H1 (cell line): ENCODE measurements around the gene MGRN1. TPM values are rescaled to one million over a fixed set of nuclear protein-coding genes. Genes with fewer than 3 reads are reported as not detected.

Source experiments
- CTCF ChIA-PET: fragments of 300-600 bp; sonication (Branson Sonifier 250); formaldehyde crosslinking; loops from one replicate; lab custom pipeline; 2021; ENCODE audit not compliant: partially characterized antibody; lab: Charles Lee
- POLR2A ChIA-PET: fragments of 300-600 bp; sonication (Branson Sonifier 250); formaldehyde crosslinking; loops from one replicate; lab custom pipeline; 2021; ENCODE audit warnings: inconsistent platforms; ENCODE audit not compliant: partially characterized antibody; lab: Charles Lee
- DNase-seq, 2 experiments: peaks; one replicate each; pipeline versions ENCODE4 v3.0.0 to v3.0.0-alpha.2; 2010 to 2022; ENCODE audit warnings: low spot score in 2 of 2, low read depth in 1 of 2, mixed read lengths in 1 of 2
- FAIRE-seq: peaks from 2 replicates; lab custom pipeline; 2011; peaks lifted over from hg19 to GRCh38; lab: Jason Lieb, UNC
- H2AFZ ChIP-seq: 2 replicates; pipeline ENCODE4 v1.8.1; 2012; ENCODE audit warnings: low read length, inconsistent platforms
- H2AK5ac ChIP-seq: 2 replicates; pipeline ENCODE4 v1.6.1; 2013; ENCODE audit warnings: low read depth, low read length
- H2BK120ac ChIP-seq: replicated peaks from 2 replicates; pipeline ENCODE3; 2013; ENCODE audit warnings: low read depth, low read length, inconsistent platforms
- H2BK12ac ChIP-seq: 2 replicates; pipeline ENCODE4 v1.6.1; 2013; ENCODE audit warnings: low read depth, low read length
- H2BK15ac ChIP-seq: 2 replicates; pipeline ENCODE4 v1.6.1; 2013; ENCODE audit warnings: low read length
- H2BK20ac ChIP-seq: 2 replicates; pipeline ENCODE4 v1.6.1; 2013; ENCODE audit warnings: low read length
- H2BK5ac ChIP-seq: 2 replicates; pipeline ENCODE4 v1.6.1; 2013; ENCODE audit warnings: low read depth, low read length
- H3K14ac ChIP-seq: 2 replicates; pipeline ENCODE4 v1.6.1; 2013; ENCODE audit warnings: inconsistent platforms; ENCODE audit not compliant: insufficient read length
- H3K18ac ChIP-seq: 2 replicates; pipeline ENCODE4 v1.6.1; 2013; ENCODE audit warnings: low read length; ENCODE audit errors: extremely low read depth
- H3K23ac ChIP-seq: 2 replicates; pipeline ENCODE4 v1.6.1; 2013; ENCODE audit warnings: inconsistent platforms; ENCODE audit not compliant: insufficient read length
- H3K23me2 ChIP-seq: 2 replicates; pipeline ENCODE4 v1.6.1; 2013; ENCODE audit warnings: low read depth, low read length
- H3K27ac ChIP-seq: 2 replicates; pipeline ENCODE4 v1.6.1; 2011; ENCODE audit warnings: low read depth, low read length, inconsistent platforms
- H3K27me3 ChIP-seq, 4 experiments: replicated peaks in 1 of 4; 1 replicate in 1 of 4; 2 replicates in 3 of 4; pipeline versions ENCODE4 v1.6.1 to v1.8.1; 2011 to 2013; ENCODE audit warnings: low read length in 3 of 4, mild to moderate bottlenecking in 3 of 4, inconsistent platforms in 2 of 4, mixed read lengths in 2 of 4, moderate library complexity in 1 of 4; ENCODE audit not compliant: control insufficient read depth in 3 of 4, insufficient read depth in 3 of 4; ENCODE audit errors: extremely low read depth in 1 of 4
- H3K36me3 ChIP-seq, 4 experiments: 2 replicates each; pipeline versions ENCODE4 v1.6.1 to v1.8.1; 2011 to 2013; ENCODE audit warnings: mild to moderate bottlenecking in 4 of 4, low read length in 3 of 4, moderate library complexity in 2 of 4, control low read depth in 1 of 4, inconsistent platforms in 1 of 4; ENCODE audit not compliant: insufficient read depth in 4 of 4, control insufficient read depth in 2 of 4
- H3K4ac ChIP-seq: replicated peaks from 2 replicates; pipeline ENCODE3; 2013; ENCODE audit warnings: low read length, low read depth, mixed read lengths, inconsistent platforms; ENCODE audit not compliant: insufficient read length
- H3K4me1 ChIP-seq, 4 experiments: replicated peaks in 1 of 4; 1 replicate in 1 of 4; 2 replicates in 3 of 4; pipeline versions ENCODE4 v1.6.1 to v1.8.1; 2011 to 2013; ENCODE audit warnings: low read length in 3 of 4, inconsistent platforms in 2 of 4, mixed read lengths in 1 of 4; ENCODE audit not compliant: insufficient read depth in 4 of 4, control insufficient read depth in 3 of 4
- H3K4me2 ChIP-seq, 2 experiments: 2 replicates each; pipeline versions ENCODE4 v1.6.1 to v1.8.1; 2011 to 2013; ENCODE audit warnings: low read depth in 2 of 2, low read length in 2 of 2, control low read depth in 1 of 2, inconsistent platforms in 1 of 2, mild to moderate bottlenecking in 1 of 2; ENCODE audit not compliant: insufficient read depth in 1 of 2
- H3K4me3 ChIP-seq, 4 experiments: fragments of 200-600, 300-600 bp in 1 of 4; sonication (generic), shearing (Covaris generic), sonication (Bioruptor Twin) in 1 of 4; 2 replicates each; pipeline versions ENCODE4 v1.5.1 to v1.8.1; 2011 to 2016; ENCODE audit warnings: low read length in 4 of 4, low read depth in 3 of 4, control low read depth in 2 of 4, inconsistent platforms in 2 of 4, mild to moderate bottlenecking in 2 of 4, mixed read lengths in 1 of 4, moderate library complexity in 1 of 4; ENCODE audit not compliant: insufficient read depth in 2 of 4; ENCODE audit errors: extremely low read depth in 1 of 4
- H3K56ac ChIP-seq: replicated peaks from 2 replicates; pipeline ENCODE3; 2013; ENCODE audit warnings: low read depth, mild to moderate bottlenecking, mixed read lengths, low read length, inconsistent platforms; ENCODE audit not compliant: insufficient read length
- H3K79me1 ChIP-seq: 2 replicates; pipeline ENCODE4 v1.6.1; 2013; ENCODE audit warnings: low read depth, low read length, control low read depth
- H3K79me2 ChIP-seq, 2 experiments: 2 replicates each; pipeline versions ENCODE4 v1.6.1 to v1.8.1; 2012 to 2013; ENCODE audit warnings: low read length in 2 of 2, mild to moderate bottlenecking in 2 of 2, inconsistent platforms in 1 of 2; ENCODE audit not compliant: insufficient read depth in 2 of 2, control insufficient read depth in 1 of 2
- H3K9ac ChIP-seq, 4 experiments: replicated peaks in 1 of 4; 1 replicate in 1 of 4; 2 replicates in 3 of 4; pipeline versions ENCODE4 v1.6.1 to v1.8.1; 2011 to 2013; ENCODE audit warnings: low read depth in 3 of 4, low read length in 3 of 4, control low read depth in 2 of 4, mild to moderate bottlenecking in 2 of 4, moderate library complexity in 2 of 4, inconsistent platforms in 1 of 4; ENCODE audit errors: extremely low read depth in 1 of 4
- H3K9me3 ChIP-seq, 2 experiments: 2 replicates each; pipeline versions ENCODE4 v1.6.1 to v1.8.1; 2012 to 2013; ENCODE audit warnings: mild to moderate bottlenecking in 2 of 2, moderate library complexity in 2 of 2, control low read depth in 1 of 2, inconsistent platforms in 1 of 2, low read depth in 1 of 2, low read length in 1 of 2, mixed read lengths in 1 of 2; ENCODE audit not compliant: insufficient read depth in 2 of 2
- H4K20me1 ChIP-seq, 2 experiments: replicated peaks in 1 of 2; 2 replicates each; pipeline versions ENCODE3 to v1.8.1; 2011 to 2013; ENCODE audit warnings: inconsistent platforms in 2 of 2, low read length in 2 of 2, mild to moderate bottlenecking in 1 of 2; ENCODE audit not compliant: insufficient read depth in 2 of 2, control insufficient read depth in 1 of 2
- H4K5ac ChIP-seq: 2 replicates; pipeline ENCODE4 v1.6.1; 2013; ENCODE audit warnings: low read length, low read depth, mixed read lengths, inconsistent platforms; ENCODE audit not compliant: insufficient read length
- H4K8ac ChIP-seq: 2 replicates; pipeline ENCODE4 v1.8.0; 2013; ENCODE audit warnings: mild to moderate bottlenecking, moderate library complexity, low read length, inconsistent platforms; ENCODE audit not compliant: insufficient read depth; ENCODE audit errors: extremely low read depth
- H4K91ac ChIP-seq: replicated peaks from 2 replicates; pipeline ENCODE3; 2013; ENCODE audit warnings: low read length, mixed read lengths, inconsistent platforms; ENCODE audit not compliant: insufficient read length
- BRCA1 ChIP-seq: IDR thresholded peaks from 2 replicates; pipeline ENCODE4 v1.6.1; 2012; ENCODE audit warnings: low read depth, low read length, improper control_type of control experiment
- SP4 ChIP-seq: IDR thresholded peaks from 2 replicates; pipeline ENCODE4 v1.6.1; 2012; ENCODE audit warnings: low read length, inconsistent platforms
- TBP ChIP-seq: IDR thresholded peaks from 2 replicates; pipeline ENCODE4 v1.6.1; 2011; ENCODE audit warnings: low read depth, low read length, improper control_type of control experiment
- WGBS, 2 experiments: shearing (Covaris generic) in 1 of 2; methylation state at CpG; one replicate each; pipeline versions ENCODE4 v1.1.6 to v1.1.7; 2013 to 2015; ENCODE audit warnings: low lambda C conversion rate in 2 of 2, mixed read lengths in 2 of 2, inconsistent platforms in 1 of 2, low coverage in 1 of 2, missing lambda C conversion rate in 1 of 2; ENCODE audit not compliant: insufficient replicate concordance in 2 of 2, insufficient coverage in 1 of 2, insufficient read length in 1 of 2; ENCODE audit errors: extremely low coverage in 1 of 2, missing lambda C conversion rate in 1 of 2; 5-methylcytosine and 5-hydroxymethylcytosine counted together
- polyA plus RNA-seq, 7 experiments: library from polyadenylated mRNA; depleted of rRNA in 3 of 7; stranded (reverse) in 5 of 7; unstranded in 2 of 7; fragments of >200 nt in 5 of 7; fragments of 200-250 nt in 2 of 7; gene quantifications; 1 replicate in 5 of 7; 2 replicates in 1 of 7; 4 replicates in 1 of 7; pipeline versions ENCODE4 v1.2.1 to v1.2.3, GENCODE V29; 2011 to 2013; ENCODE audit warnings: missing spikeins in 2 of 7, mixed read lengths in 2 of 7
- total RNA-seq: library from RNA; stranded (reverse); fragmentation: NEBNext Ultra II Directional; extraction: Animal tissue kit (Norgen Biotek cat#: 25700); gene quantifications from 2 replicates; pipeline ENCODE4 v1.2.1, GENCODE V29; 2021

The MGRN1 gene
- total and polyA plus RNA-seq, 2 of the 8 experiments (the other 6 are each of a cell fraction or from before 2014, with no cell fraction given): 15.0 to 82.3 TPM

DNA sequence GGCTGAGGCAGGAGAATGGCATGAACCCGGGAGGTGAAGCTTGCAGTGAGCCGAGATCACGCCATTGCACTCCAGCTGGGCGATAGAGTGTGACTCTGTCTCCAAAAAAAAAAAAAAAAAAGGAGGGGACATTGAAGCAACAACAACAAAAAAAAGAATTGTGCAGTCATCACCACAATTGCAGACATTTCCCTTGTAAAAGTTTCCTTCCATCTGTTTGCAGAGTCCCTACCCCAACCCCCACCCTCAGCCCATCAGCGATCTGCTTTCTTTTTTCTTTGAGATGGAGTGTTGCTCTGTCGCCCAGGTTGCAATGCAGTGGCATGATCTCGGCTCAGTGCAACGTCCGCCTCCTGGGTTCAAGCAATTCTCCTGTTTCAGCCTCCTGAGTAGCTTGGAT, 3.7 kb downstream of the MGRN1 start:
- Histone ChIP-seq H3K23me2 (peaks cover 2% of the 10 kb centered on the region; the same call in 1 of the 2 replicates), H2BK12ac (no peak overlapping the region), H3K4me3 (no peak overlapping the region), H3K36me3 (no peaks in the 10 kb centered on the region), H3K9ac (no peak overlapping the region), H3K4ac (no peak overlapping the region), H3K18ac (no peak overlapping the region), H3K27ac (no peak overlapping the region), H3K79me1 (peaks cover 20% of the 10 kb centered on the region), H2BK120ac (no peak overlapping the region), H2BK20ac (no peak overlapping the region), H2BK5ac (no peak overlapping the region), H3K56ac (no peak overlapping the region), H2BK15ac (no peak overlapping the region), H3K23ac (no peak overlapping the region), H4K8ac (no peak overlapping the region), H3K4me2 (no peak overlapping the region), H3K4me1 (peaks cover 0 to 7% (median 6%) of the 10 kb centered on the region in 4 experiments; a peak in 6 of 7 replicates), H3K79me2 (peaks cover 13 to 66% of the 10 kb centered on the region in 2 experiments), H4K91ac (no peak overlapping the region), H3K27me3 (no peaks in the 10 kb centered on the region), H2AFZ (no peak overlapping the region), H4K5ac (no peak overlapping the region), H3K9me3 (no peaks in the 10 kb centered on the region), H3K14ac (no peak overlapping the region), H4K20me1 (peaks cover 0 to 8% of the 10 kb centered on the region in 2 experiments), H2AK5ac (no peak overlapping the region)
- WGBS, 2 experiments: 93% methylated on average over 9 of the region's 9 CpGs; no CpG with 5 or more reads in 1 of the 2 experiments
- no peak for DNase-seq
- FAIRE-seq: no peak
- ChIA-PET CTCF (interaction anchor here (0.6 kb wide), 2 partner anchors 51 to 140 kb away, joined by 3 to 4 read pairs; no protein-coding TSS in a partner anchor), POLR2A (interaction anchor here (1.1 to 2.9 kb wide), 2 partner anchors 12 to 15 kb away, joined by 4 to 11 read pairs; no protein-coding TSS in a partner anchor)
- TF ChIP-seq TBP (no peak), SP4 (no peak), BRCA1 (no peak)
